Measurements from ENCODE around the gene CARHSP1. TPM values are rescaled to one million over a fixed set of nuclear protein-coding genes. Genes with fewer than 3 reads are reported as not detected.

The CARHSP1 gene
- total and polyA plus RNA-seq, 2 of the 8 experiments (the other 6 are each of a cell fraction or from before 2014, with no cell fraction given), result 292 to 300 TPM

DNA sequence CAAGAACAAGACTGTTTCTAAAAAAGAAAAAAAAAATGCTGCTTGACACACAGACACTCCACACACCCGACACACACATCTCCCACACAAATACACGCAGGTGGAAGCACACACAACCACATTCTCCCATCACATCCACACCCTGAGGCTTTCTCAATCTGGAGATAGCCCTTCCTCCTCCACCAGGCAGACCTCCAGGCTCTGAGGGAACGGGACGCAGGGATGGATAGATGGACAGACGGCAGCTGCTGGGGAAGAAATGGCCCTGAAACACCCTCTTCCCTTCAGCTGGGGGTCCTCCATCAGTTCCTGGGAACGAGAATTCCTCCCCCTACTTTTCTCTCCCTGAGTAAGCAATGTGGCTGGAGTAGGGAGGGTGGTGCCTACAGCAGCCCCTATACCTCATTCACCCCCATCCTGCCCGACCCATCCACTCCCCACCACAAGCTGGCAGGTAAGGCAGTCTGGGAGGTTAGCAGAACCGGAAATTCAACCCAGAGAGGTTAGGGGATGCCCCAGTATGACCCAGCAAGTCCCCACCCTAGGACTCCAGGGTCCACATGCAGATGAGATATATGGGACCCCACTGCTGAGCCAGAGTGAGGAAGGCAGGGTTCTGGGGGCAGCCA is 9.2 kb upstream of the CARHSP1 start:
- Histone ChIP-seq H3K79me2 (ENCODE audit: control insufficient read depth in 1 of 2, insufficient read depth in 2 of 2, low read length in 2 of 2) (no peaks in the 10 kb centered on the region), H3K23me2 (ENCODE audit: low read depth, low read length) (no peaks in the 10 kb centered on the region; the same call in 1 of the 2 replicates)
- TF ChIP-seq, protein P1, sequence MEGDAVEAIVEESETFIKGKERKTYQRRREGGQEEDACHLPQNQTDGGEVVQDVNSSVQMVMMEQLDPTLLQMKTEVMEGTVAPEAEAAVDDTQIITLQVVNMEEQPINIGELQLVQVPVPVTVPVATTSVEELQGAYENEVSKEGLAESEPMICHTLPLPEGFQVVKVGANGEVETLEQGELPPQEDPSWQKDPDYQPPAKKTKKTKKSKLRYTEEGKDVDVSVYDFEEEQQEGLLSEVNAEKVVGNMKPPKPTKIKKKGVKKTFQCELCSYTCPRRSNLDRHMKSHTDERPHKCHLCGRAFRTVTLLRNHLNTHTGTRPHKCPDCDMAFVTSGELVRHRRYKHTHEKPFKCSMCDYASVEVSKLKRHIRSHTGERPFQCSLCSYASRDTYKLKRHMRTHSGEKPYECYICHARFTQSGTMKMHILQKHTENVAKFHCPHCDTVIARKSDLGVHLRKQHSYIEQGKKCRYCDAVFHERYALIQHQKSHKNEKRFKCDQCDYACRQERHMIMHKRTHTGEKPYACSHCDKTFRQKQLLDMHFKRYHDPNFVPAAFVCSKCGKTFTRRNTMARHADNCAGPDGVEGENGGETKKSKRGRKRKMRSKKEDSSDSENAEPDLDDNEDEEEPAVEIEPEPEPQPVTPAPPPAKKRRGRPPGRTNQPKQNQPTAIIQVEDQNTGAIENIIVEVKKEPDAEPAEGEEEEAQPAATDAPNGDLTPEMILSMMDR (IDR thresholded peaks at IDR 0.05; ENCODE audit: control extremely low read depth in 1 of 3, insufficient read depth in 1 of 3, low read depth in 1 of 3, low read length in 3 of 3), result no peak
- TF ChIP-seq JUN (IDR thresholded peaks at IDR 0.05; ENCODE audit: low read depth, low read length) (no peak), GABPA (IDR thresholded peaks at IDR 0.05; ENCODE audit: borderline replicate concordance, insufficient read depth, low read length) (no peak), TCF12 (IDR thresholded peaks at IDR 0.05; ENCODE audit: low read depth, low read length) (no peak), PHF8 (conservative IDR thresholded peaks at IDR 0.05; ENCODE audit: low read depth, low read length) (no peak), SP2 (IDR thresholded peaks at IDR 0.05; ENCODE audit: low read length) (no peak), RBBP5 (IDR thresholded peaks at IDR 0.05; ENCODE audit: borderline replicate concordance, low read depth, low read length) (no peak)
- TF ChIP-seq, protein P2, sequence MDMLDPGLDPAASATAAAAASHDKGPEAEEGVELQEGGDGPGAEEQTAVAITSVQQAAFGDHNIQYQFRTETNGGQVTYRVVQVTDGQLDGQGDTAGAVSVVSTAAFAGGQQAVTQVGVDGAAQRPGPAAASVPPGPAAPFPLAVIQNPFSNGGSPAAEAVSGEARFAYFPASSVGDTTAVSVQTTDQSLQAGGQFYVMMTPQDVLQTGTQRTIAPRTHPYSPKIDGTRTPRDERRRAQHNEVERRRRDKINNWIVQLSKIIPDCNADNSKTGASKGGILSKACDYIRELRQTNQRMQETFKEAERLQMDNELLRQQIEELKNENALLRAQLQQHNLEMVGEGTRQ (IDR thresholded peaks at IDR 0.05; ENCODE audit: low read length), result no peak

More for the DNA sequence above, 9.2 kb upstream of the CARHSP1 start:
- H3K4ac ChIP-seq (replicated peaks; ENCODE audit: insufficient read length, low read depth, low read length), result peak overlapping the region; percentile 85
- no peak overlapping the region for H3K23ac ChIP-seq (ENCODE audit: insufficient read length)
- no peak overlapping the region for H3K14ac ChIP-seq (ENCODE audit: insufficient read length)
- H4K20me1 ChIP-seq (replicated peaks in 1 of 2; ENCODE audit: control insufficient read depth in 1 of 2, insufficient read depth in 2 of 2, low read length in 2 of 2), result no peaks in the 10 kb centered on the region
- peak overlapping the region; percentile 68; the same call in 1 of the 2 replicates for H2BK5ac ChIP-seq (ENCODE audit: low read depth, low read length)
- H4K5ac ChIP-seq (ENCODE audit: insufficient read length, low read depth, low read length), result peak overlapping the region; percentile 5
- H3K27me3 ChIP-seq (replicated peaks in 1 of 4; ENCODE audit: control insufficient read depth in 3 of 4, extremely low read depth in 1 of 4, insufficient read depth in 3 of 4, low read length in 3 of 4), result no peaks in the 10 kb centered on the region
- ChIA-PET POLR2A (ENCODE audit: partially characterized antibody) (interaction anchor here (0.8 to 29.1 kb wide), 2 partner anchors 20 to 28 kb away, joined by 4 to 456 read pairs; partner anchors contain the start of gene CARHSP1), CTCF (ENCODE audit: partially characterized antibody) (interaction anchor here (0.6 to 7.2 kb wide), 9 partner anchors 8 to 392 kb away, joined by 3 to 52 read pairs (median 3); partner anchors contain the start of genes CARHSP1, PMM2 and TMEM186)
- H4K91ac ChIP-seq (replicated peaks; ENCODE audit: insufficient read length, low read length), result peak overlapping the region; percentile 95
- H2BK15ac ChIP-seq (ENCODE audit: low read length), result peak overlapping the region; percentile 16; the same call in 1 of the 2 replicates
- 0 out of 4 replicates have a peak overlapping the region, but pooled peaks of 1 of the 2 experiments have one; percentile 11 for H3K4me2 ChIP-seq (ENCODE audit: insufficient read depth in 1 of 2, low read depth in 2 of 2, low read length in 2 of 2)
- H3K4me1 ChIP-seq (replicated peaks in 1 of 4; ENCODE audit: control insufficient read depth in 3 of 4, insufficient read depth in 4 of 4, low read length in 3 of 4), result peaks cover 3 to 9% (median 8%) of the 10 kb centered on the region in 4 experiments
- H2AK5ac ChIP-seq (ENCODE audit: low read depth, low read length), result 0 out of 2 replicates have a peak overlapping the region, but pooled peaks have one; percentile 53
- no peak overlapping the region for H3K9ac ChIP-seq (replicated peaks in 1 of 4; ENCODE audit: extremely low read depth in 1 of 4, low read depth in 3 of 4, low read length in 3 of 4)
- H3K56ac ChIP-seq (replicated peaks; ENCODE audit: insufficient read length, low read depth, low read length), result no peak overlapping the region
- no peaks in the 10 kb centered on the region for H3K36me3 ChIP-seq (ENCODE audit: control insufficient read depth in 2 of 4, insufficient read depth in 4 of 4, low read length in 3 of 4)
- H3K79me1 ChIP-seq (ENCODE audit: low read depth, low read length), result no peaks in the 10 kb centered on the region
- FAIRE-seq (no peak), DNase-seq (ENCODE audit: low read depth in 1 of 2, low spot score in 2 of 2) (no peak)
- peak overlapping the region; percentile 10; the same call in 1 of the 2 replicates for H2BK12ac ChIP-seq (ENCODE audit: low read depth, low read length)
- 87% methylated on average over 8 of the region's 8 CpGs; no CpG with 5 or more reads in 1 of the 2 experiments for WGBS, 2 experiments (ENCODE audit: extremely low coverage in 1 of 2, insufficient coverage in 1 of 2, insufficient read length in 1 of 2, insufficient replicate concordance in 2 of 2, low coverage in 1 of 2, low lambda C conversion rate in 2 of 2, missing lambda C conversion rate in 1 of 2)
- no peak overlapping the region for H2AFZ ChIP-seq (ENCODE audit: low read length)
- no peak overlapping the region for H3K27ac ChIP-seq (ENCODE audit: low read depth, low read length)
- H3K4me3 ChIP-seq (ENCODE audit: extremely low read depth in 1 of 4, insufficient read depth in 2 of 4, low read depth in 3 of 4, low read length in 4 of 4), result no peak overlapping the region
- peak overlapping the region; percentile 87 for H2BK120ac ChIP-seq (replicated peaks; ENCODE audit: low read depth, low read length)
- no peak overlapping the region; the same call in 1 of the 2 replicates for H3K18ac ChIP-seq (ENCODE audit: extremely low read depth, low read length)
- H4K8ac ChIP-seq (ENCODE audit: extremely low read depth, insufficient read depth, low read length), result peak overlapping the region; percentile 82; the same call in 1 of the 2 replicates
- no peaks in the 10 kb centered on the region for H3K9me3 ChIP-seq (ENCODE audit: insufficient read depth in 2 of 2, low read depth in 1 of 2, low read length in 1 of 2)
- 0 out of 2 replicates have a peak overlapping the region, but pooled peaks have one; percentile 32 for H2BK20ac ChIP-seq (ENCODE audit: low read length)
